ENCODE measurements around the gene ETS1.

The ETS1 gene

DNA sequence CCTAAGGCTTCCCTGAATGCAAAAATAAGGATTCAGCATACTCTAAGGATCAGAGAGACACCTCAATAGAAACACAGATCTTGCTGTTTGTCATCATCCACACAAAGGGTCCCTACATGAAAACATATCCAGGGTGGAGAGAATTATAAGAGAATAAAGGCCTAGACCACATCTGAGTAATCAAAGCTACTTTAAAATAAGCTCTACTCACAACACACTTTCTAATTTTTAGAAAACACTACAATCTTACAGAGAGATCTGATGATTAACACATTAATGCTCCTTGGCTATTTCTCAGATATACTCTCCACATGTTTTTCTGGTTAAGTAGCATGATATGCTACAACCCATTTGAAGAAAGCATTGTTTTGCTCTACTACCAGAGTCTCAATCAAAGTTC is 108.2 kb downstream of the ETS1 start:
- DNase-seq: no peak

DNA sequence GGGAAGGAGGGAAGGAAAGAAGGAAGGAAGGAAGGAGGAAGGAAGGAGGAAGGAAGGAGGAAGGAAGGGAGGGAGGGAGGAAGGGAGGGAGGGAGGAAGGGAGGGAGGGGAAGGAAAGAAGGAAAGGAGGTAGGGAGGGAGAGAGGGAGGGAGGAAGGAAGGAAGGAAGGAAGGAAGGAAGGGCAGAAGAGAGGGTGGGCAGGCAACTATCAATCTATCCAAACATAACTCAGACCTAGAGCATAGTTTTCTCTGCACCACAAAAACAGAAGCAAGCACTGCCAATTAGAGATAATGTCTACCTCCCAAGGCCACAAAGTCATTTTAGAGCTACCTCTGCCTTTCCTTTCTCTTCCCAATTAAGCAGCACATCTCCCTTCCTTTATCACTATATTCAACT is 109.1 kb downstream of the ETS1 start:
- no peak for DNase-seq

DNA sequence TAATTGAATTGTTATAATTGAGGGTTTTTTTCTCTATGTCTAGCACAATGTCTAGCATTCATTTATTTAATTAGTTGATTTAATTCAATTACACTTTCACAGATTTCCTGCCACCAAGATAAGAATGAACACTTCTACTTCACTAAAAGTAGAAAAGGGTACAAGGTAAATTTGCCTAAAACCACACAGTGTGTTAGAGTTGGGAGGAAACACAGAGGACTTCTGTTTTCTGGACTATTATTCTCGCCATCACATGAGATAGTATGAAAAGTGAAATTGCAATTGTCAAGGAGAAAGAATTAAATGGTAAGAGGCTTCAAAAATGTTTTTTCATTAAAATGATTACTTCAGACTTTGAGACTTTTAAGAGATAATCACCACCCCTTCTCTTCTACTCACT is 109.5 kb downstream of the ETS1 start:
- DNase-seq: no peak

DNA sequence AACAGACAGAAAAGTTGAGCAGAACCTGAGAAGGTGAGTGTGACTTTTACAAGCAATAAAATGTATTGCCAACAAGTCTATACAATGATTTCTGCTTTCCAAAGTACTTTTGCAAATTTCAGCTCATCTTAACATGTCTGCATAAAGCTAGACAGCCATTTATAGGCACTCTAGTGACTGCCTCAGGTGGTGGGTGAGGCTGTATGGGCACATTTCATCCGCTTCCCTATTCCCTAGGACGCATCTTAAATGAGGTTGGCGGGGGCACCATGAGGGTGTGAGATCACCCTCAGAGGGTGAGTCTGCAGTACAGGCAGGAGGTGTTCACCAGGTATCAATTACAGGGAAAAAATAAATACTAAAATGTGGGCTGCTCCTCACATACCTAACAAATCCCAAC is 110.1 kb downstream of the ETS1 start:
- no peak for DNase-seq

DNA sequence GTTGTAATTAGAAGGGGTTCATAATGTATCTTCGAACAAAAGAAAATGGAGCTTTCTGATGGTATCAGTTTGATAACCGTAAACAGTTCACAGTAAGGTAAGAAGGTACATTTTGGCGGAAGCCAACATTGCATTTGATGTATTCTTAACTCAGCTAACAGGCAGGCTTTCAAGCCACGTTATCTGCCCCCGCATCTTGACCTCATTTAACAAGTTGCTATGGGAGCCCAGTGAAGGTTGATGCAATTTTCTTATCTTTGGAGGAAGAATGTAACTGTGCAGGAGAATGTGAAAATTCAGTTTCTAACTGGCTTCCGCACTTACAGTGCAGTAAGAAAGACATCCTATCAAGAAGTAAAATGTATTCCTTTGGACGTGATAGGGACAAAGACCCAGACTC is 110.6 kb downstream of the ETS1 start:
- DNase-seq: peak; percentile 72

DNA sequence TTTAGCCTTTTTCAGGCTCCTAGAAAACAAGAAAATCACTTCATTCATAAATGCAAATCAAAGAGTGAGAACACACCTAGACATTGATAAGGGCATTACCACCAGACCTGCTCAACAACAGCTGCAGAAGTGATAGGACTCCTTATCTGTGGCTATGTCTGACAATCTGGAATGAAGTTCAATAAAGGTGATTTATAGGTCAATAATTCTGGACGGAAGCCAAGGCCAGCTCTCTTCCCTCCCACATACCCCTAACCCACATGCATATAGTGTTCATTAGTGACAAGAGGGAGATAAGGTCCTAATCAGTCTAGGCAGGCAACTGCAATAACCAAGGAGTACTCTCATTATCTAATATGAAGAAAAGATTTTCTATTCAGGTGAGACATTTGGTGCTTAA is 111.3 kb downstream of the ETS1 start:
- no peak for DNase-seq

DNA sequence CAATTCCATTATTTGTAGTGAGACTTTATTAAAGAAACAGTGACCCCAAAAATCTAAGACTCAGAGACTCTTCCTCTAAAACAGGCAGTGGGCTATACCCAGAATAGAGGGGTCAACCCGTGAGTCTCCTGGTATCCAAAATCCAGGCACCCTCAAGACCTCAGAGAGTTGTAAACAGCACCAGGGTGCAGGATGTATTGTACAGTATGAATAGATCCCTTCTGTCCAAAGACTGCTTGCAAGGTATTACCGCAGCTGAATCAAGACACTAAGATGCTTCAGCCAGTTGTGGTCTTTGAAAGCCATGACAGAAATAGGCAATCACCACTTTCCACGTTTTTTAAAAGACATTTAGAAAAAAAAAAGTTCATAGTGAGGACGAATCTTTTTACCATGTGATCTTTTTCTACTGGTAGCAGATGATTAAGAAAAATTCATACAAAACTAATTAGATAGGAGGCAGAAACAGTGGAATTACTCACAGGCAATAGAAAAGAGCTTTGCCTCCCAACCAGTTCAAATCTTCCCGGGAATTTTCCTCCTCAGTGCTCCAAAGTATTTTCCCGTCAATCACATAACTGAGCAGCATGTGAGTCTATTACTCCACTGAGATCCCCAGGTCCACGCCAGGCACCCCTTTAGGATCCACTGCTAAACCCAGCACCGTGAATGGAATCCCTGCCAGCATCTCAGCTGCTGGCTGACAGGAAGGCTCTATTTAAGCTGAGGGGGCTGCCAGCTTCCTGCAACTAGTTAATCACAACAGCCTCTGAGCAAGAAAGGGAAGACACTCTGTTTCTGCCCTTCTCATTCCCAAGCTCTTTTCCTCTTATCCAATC is 113.1 kb downstream of the ETS1 start:
- DNase-seq: no peak

DNA sequence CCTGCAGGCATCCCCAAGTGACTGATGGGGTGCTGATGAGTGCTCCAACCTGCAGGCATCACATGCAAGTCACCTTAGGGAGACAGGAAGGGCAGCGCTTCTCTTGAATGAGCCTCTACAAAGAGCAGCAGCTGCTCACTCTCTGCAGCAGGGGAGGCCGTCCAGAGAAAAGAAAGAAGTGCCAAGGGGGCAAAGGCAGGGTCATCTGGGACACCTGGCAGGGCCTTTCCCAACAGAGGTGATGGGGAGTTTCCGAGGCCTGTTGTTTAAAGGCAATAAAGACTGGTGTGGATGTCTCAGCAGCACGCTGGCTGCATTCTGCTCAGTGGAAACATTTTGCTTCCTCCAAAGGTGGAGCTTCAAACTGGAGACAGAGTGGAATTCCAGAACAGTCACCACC is 113.7 kb downstream of the ETS1 start:
- no peak for DNase-seq

DNA sequence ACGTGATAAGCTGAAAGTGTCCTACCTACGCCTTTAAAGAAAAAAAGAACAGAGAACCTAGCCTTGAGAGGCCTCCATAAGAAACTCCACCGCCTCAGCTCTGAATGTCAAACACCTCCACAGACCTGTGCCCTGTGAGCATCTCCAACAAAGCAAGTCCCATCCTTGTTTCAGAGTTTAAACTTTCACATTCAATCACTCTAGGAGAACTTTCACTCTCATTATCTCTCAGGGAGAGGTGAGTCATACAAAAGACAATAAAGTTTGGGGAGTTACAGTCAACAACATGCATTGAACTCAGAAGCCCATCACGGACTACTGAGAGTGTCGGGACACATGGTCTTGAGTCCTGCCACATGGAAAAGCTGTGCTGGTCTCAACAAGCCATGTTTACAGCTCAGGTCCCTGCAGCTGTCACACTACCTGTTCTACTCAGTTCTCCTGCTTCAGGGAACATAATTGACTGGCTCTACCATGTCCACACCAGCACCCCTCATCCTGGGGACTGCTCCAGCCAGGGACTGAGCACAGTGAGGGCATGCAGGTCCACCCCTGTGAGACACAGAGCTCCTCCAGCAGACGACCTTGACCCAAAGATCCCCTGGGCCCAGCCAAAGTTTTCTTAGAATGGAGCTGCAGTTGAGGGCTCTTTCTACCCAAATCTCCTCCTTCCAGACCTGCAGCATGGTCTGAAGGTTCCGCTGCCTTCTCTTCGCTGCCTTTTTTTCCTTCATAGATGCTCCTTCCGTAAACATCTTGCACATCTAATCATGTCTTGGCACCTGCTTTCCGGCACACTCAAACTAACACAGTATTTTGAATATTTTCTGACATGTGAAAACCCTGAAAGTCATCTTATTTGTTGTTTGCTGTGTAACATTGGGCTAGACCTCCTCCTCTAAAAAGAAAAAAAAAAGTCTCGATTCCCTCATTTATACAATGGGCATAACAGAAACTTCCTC is 114.9 kb downstream of the ETS1 start:
- DNase-seq: peak; percentile 80

DNA sequence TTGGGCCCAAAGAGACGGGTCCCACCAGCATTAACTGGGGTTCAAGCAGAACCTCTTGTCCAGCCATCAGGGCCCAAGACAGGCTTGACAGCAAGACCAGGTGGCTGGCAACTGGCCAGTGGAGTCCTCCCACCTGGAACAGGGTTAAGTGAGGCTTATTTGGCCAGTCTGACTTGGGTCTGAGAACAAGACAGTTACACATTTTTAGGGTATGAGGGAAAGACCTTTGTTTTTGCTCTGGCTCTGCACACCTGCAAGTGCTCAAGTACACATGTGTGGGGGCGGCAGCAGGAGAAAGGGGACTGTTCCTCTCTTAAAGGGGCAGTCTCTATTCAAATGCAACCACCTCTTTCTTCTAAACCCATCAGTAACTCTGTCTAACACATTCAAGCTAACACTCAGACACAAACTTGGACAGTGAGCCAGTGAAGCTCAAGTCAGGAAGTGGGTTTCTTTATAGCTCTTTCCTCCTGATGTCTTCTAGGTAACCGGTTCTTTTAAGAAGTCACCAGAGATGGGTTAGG is 116.2 kb downstream of the ETS1 start:
- peak; percentile 64 for DNase-seq

DNA sequence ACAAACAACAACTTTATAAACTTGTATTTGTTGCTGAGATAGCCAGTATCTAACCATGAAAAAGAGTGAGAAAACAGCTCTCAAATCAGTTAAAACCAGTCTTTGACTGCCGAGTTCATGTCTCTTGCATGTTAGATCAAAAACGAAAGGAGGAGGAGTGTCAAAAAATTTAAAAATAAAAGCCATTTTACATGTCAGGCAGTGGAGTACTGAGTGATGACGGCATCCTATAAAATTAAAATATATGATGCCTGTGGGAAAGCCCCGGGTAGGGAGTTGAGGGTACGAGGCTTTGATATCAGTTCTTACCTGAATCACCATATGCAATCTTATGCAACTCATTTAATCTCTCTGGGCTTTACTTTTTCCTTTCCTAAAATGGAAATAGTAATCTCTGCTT is 117.3 kb downstream of the ETS1 start:
- DNase-seq: peak; percentile 71

DNA sequence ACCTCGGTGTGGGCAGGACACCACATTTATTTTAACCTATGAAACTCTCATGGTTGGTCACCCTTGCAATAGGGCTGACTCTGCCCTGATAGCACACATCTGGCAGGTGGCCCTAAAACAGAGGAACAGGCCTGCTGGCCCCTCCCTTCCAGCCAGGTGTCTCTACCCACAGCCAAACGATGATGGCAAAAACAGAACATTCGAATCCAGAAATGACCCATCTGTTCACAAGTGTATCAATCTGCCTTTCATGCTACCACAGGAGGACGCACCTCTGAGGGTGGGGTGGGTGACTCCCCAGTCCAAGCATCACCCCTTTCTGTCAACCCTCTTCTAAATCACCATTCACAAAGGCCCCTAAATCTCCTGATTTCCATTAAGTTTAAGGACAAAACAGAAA is 118.1 kb downstream of the ETS1 start:
- DNase-seq: no peak

DNA sequence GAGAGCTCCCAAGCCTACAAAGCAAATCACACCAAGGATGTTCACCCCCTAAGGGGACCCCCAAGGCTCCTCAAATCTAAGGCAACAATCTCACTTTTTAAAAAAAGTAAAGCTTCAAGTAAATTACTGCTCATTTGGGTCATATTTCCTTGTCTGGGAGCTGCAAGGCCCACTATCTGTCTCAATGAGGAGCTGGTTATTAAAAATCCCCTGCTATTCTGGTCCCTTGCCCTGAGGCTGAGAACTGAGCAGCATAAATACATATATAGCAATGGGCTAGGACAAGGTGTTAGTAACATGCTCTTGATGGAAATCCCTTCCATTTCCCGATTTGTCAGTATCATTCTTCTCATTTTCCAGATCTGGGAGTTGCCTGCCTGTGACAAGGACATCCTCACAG is 119.2 kb downstream of the ETS1 start:
- no peak for DNase-seq

DNA sequence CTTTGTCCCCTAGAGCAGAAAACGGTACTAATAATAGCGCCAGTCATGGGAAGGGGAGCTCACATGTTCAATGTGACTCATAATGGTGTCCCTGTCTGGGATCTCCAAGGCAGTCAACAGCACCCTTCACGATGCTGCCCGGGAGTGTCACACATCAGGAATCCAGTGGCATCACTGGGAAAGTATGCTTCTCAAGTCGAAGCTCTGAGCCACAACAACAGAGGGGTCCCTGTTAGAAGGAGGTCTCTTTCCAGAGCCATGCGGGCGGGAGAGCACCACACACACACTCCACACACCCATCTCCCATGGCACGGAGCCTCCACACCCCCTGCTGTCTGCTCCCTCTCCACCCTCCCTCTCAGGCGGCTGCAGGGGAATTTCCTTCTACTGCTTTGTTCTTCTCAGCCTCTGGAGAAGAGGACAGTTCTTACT is 119.7 kb downstream of the ETS1 start:
- DNase-seq: no peak

DNA sequence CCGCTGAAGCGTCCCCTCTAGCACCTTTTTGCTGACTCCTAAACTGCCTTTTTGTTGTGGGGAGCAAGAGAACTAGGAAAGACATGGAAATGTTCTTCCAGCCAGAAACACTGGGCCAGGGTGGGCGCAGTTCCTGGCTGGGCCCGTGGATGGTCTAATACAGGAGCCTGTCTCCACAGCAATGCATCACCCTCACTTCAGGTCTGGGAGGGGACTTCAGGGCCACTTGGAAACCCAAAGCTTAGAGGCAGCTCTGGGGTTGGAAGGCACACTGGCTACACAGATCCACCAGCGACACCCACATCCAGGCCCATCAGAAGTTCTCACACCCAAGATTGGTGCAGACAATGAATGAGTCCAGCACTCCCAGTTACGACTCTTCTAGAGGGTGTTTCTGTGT is 120.3 kb downstream of the ETS1 start:
- DNase-seq: no peak

DNA sequence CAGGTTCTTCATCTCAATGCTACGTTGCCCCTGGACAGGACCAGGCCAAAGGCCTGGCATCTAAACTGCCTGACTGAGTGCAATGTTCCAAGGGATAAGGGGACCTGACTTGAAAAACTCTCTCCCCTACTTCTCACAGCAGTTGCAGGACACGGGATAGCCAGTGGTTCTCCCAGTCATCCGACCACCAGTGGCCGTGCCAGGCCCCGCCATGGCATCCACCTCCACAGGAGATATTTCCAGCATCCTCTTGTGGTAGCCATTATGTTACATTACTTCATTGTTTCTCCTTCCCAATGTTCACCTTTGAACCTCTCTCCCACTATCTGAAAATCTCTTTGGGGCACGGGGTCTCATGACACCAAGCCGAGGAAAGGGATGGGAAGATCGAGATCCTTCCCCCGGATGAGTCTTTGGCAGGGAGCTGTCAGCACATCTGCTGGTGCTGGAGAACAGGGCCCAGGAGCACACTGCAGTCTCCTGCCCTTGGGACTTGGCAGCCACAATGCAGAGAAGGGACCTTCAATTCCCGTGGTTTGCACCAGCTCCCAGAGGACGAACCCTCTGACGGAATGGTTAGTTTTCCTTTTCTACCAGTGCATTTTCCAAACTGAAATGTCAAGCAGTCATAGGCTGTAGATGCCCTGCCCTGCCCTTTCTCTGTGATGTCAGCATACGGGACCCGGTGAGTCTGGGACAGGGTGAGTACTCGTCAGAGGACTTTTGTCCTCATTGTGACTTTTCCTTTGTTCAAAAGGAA is 121.2 kb downstream of the ETS1 start:
- DNase-seq: no peak

DNA sequence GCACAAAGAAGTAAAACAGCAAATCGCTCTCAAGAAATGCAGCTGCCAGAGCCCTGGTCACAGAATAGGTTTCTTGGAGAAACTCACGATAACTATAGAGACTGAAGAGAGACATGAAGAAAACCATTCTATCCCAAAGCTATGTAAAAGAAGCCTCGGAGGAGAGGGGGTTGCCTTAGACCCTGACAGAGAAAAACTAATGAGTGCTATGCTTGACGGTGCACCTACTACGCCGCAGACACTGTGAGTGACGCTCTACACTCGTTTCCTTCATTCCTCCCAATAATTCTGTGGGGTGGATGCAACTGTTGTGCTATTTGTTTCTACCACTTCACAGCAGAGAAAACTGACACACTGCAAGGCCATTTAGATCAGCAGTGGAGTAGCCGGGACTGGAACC is 121.8 kb downstream of the ETS1 start:
- no peak for DNase-seq

DNA sequence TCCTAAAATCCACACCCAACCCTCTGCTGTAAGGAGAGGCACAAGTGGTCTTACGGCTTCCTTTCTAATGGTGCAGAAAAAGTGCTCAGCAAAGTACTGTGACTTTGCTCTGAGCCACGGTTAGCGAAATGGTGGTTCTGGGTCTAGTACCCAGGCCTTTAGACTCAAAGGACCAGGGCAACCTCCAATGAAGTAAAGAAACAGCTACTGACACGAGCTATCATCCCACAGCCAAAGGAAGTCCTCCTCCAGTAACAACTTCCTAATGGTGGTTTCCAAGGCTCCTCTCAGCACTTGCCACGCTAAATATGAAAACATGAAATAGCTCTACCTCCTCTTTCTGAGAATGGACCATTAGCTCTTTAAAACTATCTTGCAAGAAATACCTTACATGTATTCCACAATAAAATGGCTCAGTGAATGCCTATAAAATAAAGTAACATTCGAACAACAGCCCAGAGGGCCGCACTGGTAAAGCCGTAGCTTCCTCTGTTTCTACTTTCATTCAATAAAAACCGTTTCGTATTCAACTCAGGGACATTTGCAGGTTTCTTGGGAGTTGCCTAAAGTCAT is 122.4 kb downstream of the ETS1 start:
- DNase-seq: no peak

DNA sequence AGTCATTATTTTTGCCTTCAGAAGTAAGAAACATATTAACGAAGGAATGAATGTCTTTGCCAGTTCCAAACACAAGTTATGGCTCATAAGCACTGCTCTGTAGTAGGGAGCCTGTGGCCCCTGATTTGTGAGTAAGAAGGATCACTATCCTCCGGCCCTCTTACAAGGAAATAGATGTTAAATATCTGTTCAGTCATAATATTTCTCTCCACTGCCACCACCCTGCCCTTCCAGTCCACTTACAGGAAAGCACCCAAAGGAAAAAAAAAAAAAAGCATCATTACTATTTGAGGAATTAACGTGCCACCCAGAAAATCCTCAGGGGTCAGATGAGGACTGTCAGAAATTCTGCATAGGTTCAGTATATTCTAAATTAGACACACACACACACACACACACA is 123.4 kb downstream of the ETS1 start:
- no peak for DNase-seq

DNA sequence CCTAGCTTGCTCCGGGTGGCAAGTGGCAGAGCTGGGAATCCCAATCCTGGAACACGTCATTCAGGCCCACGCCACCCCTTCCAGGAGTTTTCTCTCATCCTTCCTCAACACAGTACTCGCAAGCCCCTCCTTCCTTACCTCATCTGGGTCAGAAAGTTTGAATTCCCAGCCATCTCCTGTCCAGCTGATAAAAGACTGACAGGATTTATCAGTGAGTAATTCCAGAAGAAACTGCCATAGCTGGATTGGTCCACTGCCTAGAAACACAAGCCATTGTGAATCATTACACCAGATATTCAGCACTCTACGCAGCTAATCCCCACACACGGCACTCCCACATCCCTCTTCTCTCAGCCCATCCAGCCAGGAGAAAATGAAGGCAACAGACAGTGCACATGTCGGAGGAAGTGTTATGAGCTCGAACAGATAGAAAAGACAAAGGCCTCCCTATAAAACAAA is 124.0 kb downstream of the ETS1 start:
- DNase-seq: no peak

DNA sequence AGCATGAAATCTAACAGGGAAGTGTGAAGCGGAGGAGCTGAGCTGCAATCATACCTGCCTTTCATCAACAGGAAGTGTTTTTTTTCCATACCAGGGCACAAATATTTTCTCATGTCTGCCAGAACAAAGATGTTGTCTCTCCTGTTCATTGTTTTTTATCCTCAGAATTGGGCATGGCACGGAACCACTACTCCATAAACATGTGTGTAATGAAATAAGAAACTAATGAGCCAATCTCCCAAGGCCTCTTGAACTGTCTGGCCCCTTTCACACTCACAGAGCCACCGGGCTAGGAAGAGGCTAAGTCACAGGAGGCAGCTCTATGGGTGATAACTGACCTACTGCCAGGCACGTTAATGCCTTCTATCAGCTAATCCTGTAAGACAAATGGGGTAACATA is 124.4 kb downstream of the ETS1 start:
- DNase-seq: no peak

DNA sequence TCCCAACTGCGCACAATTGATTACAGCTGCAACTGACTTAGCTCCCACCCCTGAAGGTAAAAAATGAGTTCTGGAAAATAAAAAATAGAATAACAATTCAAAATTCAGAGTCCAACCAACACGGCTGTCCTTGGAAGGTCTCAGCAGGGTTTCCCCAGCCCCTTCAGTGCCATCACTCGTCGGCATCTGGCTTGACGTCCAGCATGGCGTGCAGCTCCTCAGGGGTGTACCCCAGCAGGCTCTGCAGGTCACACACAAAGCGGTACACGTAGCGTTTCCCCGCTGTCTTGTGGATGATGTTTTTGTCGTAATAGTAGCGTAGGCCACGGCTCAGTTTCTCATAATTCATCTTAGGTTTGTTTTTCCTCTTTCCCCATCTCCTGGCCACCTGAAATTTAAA is 125.2 kb downstream of the ETS1 start:
- no peak for DNase-seq

DNA sequence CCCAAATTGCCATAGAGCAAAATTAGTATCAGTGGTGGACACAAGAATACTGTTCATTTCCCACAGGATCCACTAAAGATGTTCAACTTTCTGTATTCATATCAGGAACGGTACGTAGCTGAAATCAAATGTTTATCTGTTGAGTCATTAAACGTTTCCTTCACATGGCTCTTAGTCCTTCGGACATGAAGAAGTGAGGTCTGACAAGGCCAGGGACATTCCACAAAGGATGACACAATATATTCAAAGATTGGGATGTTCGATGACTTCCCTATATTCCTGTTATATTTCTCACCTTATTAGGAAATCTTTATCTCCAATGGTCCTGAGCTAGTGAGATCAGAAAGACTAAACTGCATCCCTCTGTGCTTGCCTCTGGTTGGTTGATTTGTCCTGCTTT is 129.0 kb downstream of the ETS1 start:
- no peak for DNase-seq

Data from stimulated activated CD4-positive, alpha-beta T cell treated with anti-CD3 and anti-CD28 coated beads, Interleukin-4, amount 100 ng/mL, for 24 hours (primary cell).